ENCODE data around the gene CACNA1I. TPM values are rescaled to one million over a fixed set of nuclear protein-coding genes. Genes with fewer than 3 reads are reported as not detected.

The CACNA1I gene
- total and polyA plus RNA-seq, 2 of the 8 experiments (the other 6 are each of a cell fraction or from before 2014, with no cell fraction given) = 0.77 to 1.2 TPM

- H3K9ac ChIP-seq (replicated peaks in 1 of 4; ENCODE audit: extremely low read depth in 1 of 4, low read depth in 3 of 4, low read length in 3 of 4) = no peak overlapping the region
- no peaks in the 10 kb centered on the region; the same call in 1 of the 2 replicates for H3K23me2 ChIP-seq (ENCODE audit: low read depth, low read length)
- no peak overlapping the region for H2BK5ac ChIP-seq (ENCODE audit: low read depth, low read length)
- H3K27ac ChIP-seq (ENCODE audit: low read depth, low read length) = no peak overlapping the region
- H3K4me1 ChIP-seq (replicated peaks in 1 of 4; ENCODE audit: control insufficient read depth in 3 of 4, insufficient read depth in 4 of 4, low read length in 3 of 4) = peaks cover 4 to 21% (median 6%) of the 10 kb centered on the region in 4 experiments; a peak in 6 of 7 replicates
- no peak overlapping the region for H2AK5ac ChIP-seq (ENCODE audit: low read depth, low read length)
- no peak overlapping the region for H3K56ac ChIP-seq (replicated peaks; ENCODE audit: insufficient read length, low read depth, low read length)
- ChIA-PET CTCF (ENCODE audit: partially characterized antibody) (interaction anchor here (0.7 to 3.2 kb wide), 7 partner anchors 22 to 75 kb away, joined by 3 to 17 read pairs (median 4); no protein-coding TSS in a partner anchor), POLR2A (ENCODE audit: partially characterized antibody) (interaction anchor here (0.7 to 2.6 kb wide), 3 partner anchors 12 to 37 kb away, joined by 3 to 9 read pairs (median 6); partner anchors contain the start of gene ATF4)
- no peak overlapping the region for H2AFZ ChIP-seq (ENCODE audit: low read length)
- no peak overlapping the region; the same call in 1 of the 2 replicates for H3K18ac ChIP-seq (ENCODE audit: extremely low read depth, low read length)
- no peak overlapping the region for H4K5ac ChIP-seq (ENCODE audit: insufficient read length, low read depth, low read length)
- peaks cover 30 to 51% (median 45%) of the 10 kb centered on the region in 4 experiments for H3K27me3 ChIP-seq (replicated peaks in 1 of 4; ENCODE audit: control insufficient read depth in 3 of 4, extremely low read depth in 1 of 4, insufficient read depth in 3 of 4, low read length in 3 of 4)
- H3K9me3 ChIP-seq (ENCODE audit: insufficient read depth in 2 of 2, low read depth in 1 of 2, low read length in 1 of 2) = no peaks in the 10 kb centered on the region
- H4K8ac ChIP-seq (ENCODE audit: extremely low read depth, insufficient read depth, low read length) = peak overlapping the region; percentile 35; the same call in 1 of the 2 replicates
- H2BK20ac ChIP-seq (ENCODE audit: low read length) = no peak overlapping the region
- peaks cover 0 to 5% of the 10 kb centered on the region in 2 experiments for H4K20me1 ChIP-seq (replicated peaks in 1 of 2; ENCODE audit: control insufficient read depth in 1 of 2, insufficient read depth in 2 of 2, low read length in 2 of 2)
- no peaks in the 10 kb centered on the region for H3K79me1 ChIP-seq (ENCODE audit: low read depth, low read length)
- no peak overlapping the region for H3K4ac ChIP-seq (replicated peaks; ENCODE audit: insufficient read length, low read depth, low read length)
- H3K36me3 ChIP-seq (ENCODE audit: control insufficient read depth in 2 of 4, insufficient read depth in 4 of 4, low read length in 3 of 4) = peaks cover 0 to 3% (median 0%) of the 10 kb centered on the region in 4 experiments; a peak in 1 of 8 replicates
- peak overlapping the region; percentile 54 to 69 for H3K4me2 ChIP-seq (ENCODE audit: insufficient read depth in 1 of 2, low read depth in 2 of 2, low read length in 2 of 2)
- no peak overlapping the region for H2BK120ac ChIP-seq (replicated peaks; ENCODE audit: low read depth, low read length)
- WGBS, 2 experiments (ENCODE audit: extremely low coverage in 1 of 2, insufficient coverage in 1 of 2, insufficient read length in 1 of 2, insufficient replicate concordance in 2 of 2, low coverage in 1 of 2, low lambda C conversion rate in 2 of 2, missing lambda C conversion rate in 1 of 2) = 22% methylated on average over 37 of the region's 72 CpGs; no CpG with 5 or more reads in 1 of the 2 experiments
- no peak overlapping the region for H3K23ac ChIP-seq (ENCODE audit: insufficient read length)
- no peak overlapping the region for H2BK15ac ChIP-seq (ENCODE audit: low read length)
- no peak for FAIRE-seq
- H3K79me2 ChIP-seq (ENCODE audit: control insufficient read depth in 1 of 2, insufficient read depth in 2 of 2, low read length in 2 of 2) = no peaks in the 10 kb centered on the region
- H3K14ac ChIP-seq (ENCODE audit: insufficient read length) = no peak overlapping the region
- H2BK12ac ChIP-seq (ENCODE audit: low read depth, low read length) = no peak overlapping the region
- peak overlapping the region; percentile 8 to 54 (median 20); a peak in 5 of 8 replicates for H3K4me3 ChIP-seq (ENCODE audit: extremely low read depth in 1 of 4, insufficient read depth in 2 of 4, low read depth in 3 of 4, low read length in 4 of 4)
- no peak for DNase-seq (ENCODE audit: low read depth in 1 of 2, low spot score in 2 of 2)
- no peak overlapping the region for H4K91ac ChIP-seq (replicated peaks; ENCODE audit: insufficient read length, low read length)
- TF ChIP-seq KDM1A (IDR thresholded peaks at IDR 0.05; ENCODE audit: borderline replicate concordance, low read length) (no peak), SUZ12 (IDR thresholded peaks at IDR 0.05; ENCODE audit: low read length) (peak; percentile 36; the same call in 1 of the 2 replicates), POU5F1 (IDR thresholded peaks at IDR 0.05; ENCODE audit: low read depth, low read length) (no peak), EGR1 (IDR thresholded peaks at IDR 0.05; ENCODE audit: borderline replicate concordance, low read depth, low read length) (no peak), JUND (IDR thresholded peaks at IDR 0.05; ENCODE audit: low read length) (no peak), JUN (IDR thresholded peaks at IDR 0.05; ENCODE audit: low read depth, low read length) (no peak), HDAC6 (IDR thresholded peaks at IDR 0.05; ENCODE audit: low read depth, low read length) (no peak), RBBP5 (IDR thresholded peaks at IDR 0.05; ENCODE audit: borderline replicate concordance, low read depth, low read length) (no peak), TAF1 (IDR thresholded peaks at IDR 0.05; ENCODE audit: low read depth, low read length) (no peak), CEBPB (IDR thresholded peaks at IDR 0.05; ENCODE audit: low read depth, low read length) (no peak), EZH2 (IDR thresholded peaks at IDR 0.05; ENCODE audit: low read depth, low read length, severe bottlenecking) (peak; percentile 56)
These were observed 13.3 kb upstream of the CACNA1I start for GRCh38 chr22:39556970-39557841.
